ENCODE measurements around the gene MYMX.

GRCh38 chr6:44228433-44228832, 11.7 kb downstream of the MYMX start:
- TF ChIP-seq CTCF (IDR thresholded peaks at IDR 0.05): no peak
- no peak for TF ChIP-seq POLR2A (IDR thresholded peaks at IDR 0.05)
